Psoas muscle (tissue), 8 donors: ENCODE data around the gene CTR9. TPM values are rescaled to one million over a fixed set of nuclear protein-coding genes. Genes with fewer than 3 reads are reported as not detected.
A peak's percentile ranks its signal among the peaks of the same experiment; 100 is the strongest.

Experiments
- ATAC-seq, 4 donors: fragments of 200-7000 bp; cut with Tn5 transposase; one replicate each; pipeline ENCODE4 v1.9.1; 2020; ENCODE audit warnings: moderate library complexity in 3 of 4, mild to moderate bottlenecking in 2 of 4
- DNase-seq, 2 donors: peaks; one replicate each; pipeline ENCODE4 v3.0.0-alpha.2; 2020
- H3K27ac ChIP-seq: fragments of 200-600 bp; one replicate; pipeline ENCODE4 v1.8.0; 2022
- H3K27me3 ChIP-seq, 3 donors: fragments of 200-600 bp in 1 of 3; one replicate each; pipeline versions ENCODE4 v1.6.1 to v1.8.0; 2013 to 2022; ENCODE audit warnings: low read length in 2 of 3, mild to moderate bottlenecking in 2 of 3, moderate library complexity in 1 of 3; ENCODE audit not compliant: insufficient read depth in 3 of 3
- H3K36me3 ChIP-seq, 2 donors: fragments of 200-600 bp in 1 of 2; one replicate each; pipeline versions ENCODE4 v1.6.1 to v1.8.0; 2013 to 2022; ENCODE audit warnings: low read depth in 1 of 2, mild to moderate bottlenecking in 1 of 2, moderate library complexity in 1 of 2; ENCODE audit not compliant: insufficient read depth in 1 of 2
- H3K4me1 ChIP-seq: fragments of 200-600 bp; one replicate; pipeline ENCODE4 v1.8.0; 2022
- H3K4me3 ChIP-seq: fragments of 200-600 bp; one replicate; pipeline ENCODE4 v1.8.0; 2022; ENCODE audit warnings: mild to moderate bottlenecking
- H3K9me3 ChIP-seq: fragments of 200-600 bp; one replicate; pipeline ENCODE4 v1.8.0; 2022
- CTCF ChIP-seq: fragments of 200-600 bp; IDR thresholded peaks from one replicate; pipeline ENCODE4 v1.8.0; 2022; ENCODE audit warnings: antibody characterized with exemption
- WGBS, 3 donors: extraction: QIAGEN DNeasy Blood & Tissue Kit; methylation state at CpG; one replicate each; pipeline versions ENCODE4 v1.1.6 to v1.1.7; 2013; 5-methylcytosine and 5-hydroxymethylcytosine counted together
- intact Hi-C, 2 donors: fragments of 100-400 bp; cut with DNase I; formaldehyde crosslinking; loops; one replicate each; pipeline versions ENCODE4 v1.11.0 to v1.14.2; 2022
- polyA plus RNA-seq, 3 donors: library from polyadenylated mRNA; stranded (reverse); fragments of 200-250 nt; gene quantifications; one replicate each; pipeline ENCODE4 v1.2.3, GENCODE V29; 2013
- total RNA-seq, 4 donors: library from RNA; stranded (reverse); fragmentation: NEBNext Ultra II Directional in 2 of 4; extraction: Animal tissue kit (Norgen Biotek cat#: 25700) in 2 of 4; gene quantifications; one replicate each; pipeline versions ENCODE4 v1.2.1 to v1.2.4, GENCODE V29; 2021 to 2023
- donor health status: healthy with polysubstance abuse.
- donor health status: DM: no; HTN: no; CAD: no; lungs with moderate emphysema.
- donor health status: Bipolar disorder and iron deficiency.
- donor health status: healthy.
- donor health status: DM: yes; HTN: yes; CAD: no.
- donor health status: DM: no; HTN: no; CAD: no.
- donor health status: DM: no; HTN: no; CAD: no.
- donor health status: DM: yes; HTN: yes; CAD: no.

CTR9 gene
- total and polyA plus RNA-seq, 7 donors = 16.4 to 41.6 (median 22.4) TPM

DNA sequence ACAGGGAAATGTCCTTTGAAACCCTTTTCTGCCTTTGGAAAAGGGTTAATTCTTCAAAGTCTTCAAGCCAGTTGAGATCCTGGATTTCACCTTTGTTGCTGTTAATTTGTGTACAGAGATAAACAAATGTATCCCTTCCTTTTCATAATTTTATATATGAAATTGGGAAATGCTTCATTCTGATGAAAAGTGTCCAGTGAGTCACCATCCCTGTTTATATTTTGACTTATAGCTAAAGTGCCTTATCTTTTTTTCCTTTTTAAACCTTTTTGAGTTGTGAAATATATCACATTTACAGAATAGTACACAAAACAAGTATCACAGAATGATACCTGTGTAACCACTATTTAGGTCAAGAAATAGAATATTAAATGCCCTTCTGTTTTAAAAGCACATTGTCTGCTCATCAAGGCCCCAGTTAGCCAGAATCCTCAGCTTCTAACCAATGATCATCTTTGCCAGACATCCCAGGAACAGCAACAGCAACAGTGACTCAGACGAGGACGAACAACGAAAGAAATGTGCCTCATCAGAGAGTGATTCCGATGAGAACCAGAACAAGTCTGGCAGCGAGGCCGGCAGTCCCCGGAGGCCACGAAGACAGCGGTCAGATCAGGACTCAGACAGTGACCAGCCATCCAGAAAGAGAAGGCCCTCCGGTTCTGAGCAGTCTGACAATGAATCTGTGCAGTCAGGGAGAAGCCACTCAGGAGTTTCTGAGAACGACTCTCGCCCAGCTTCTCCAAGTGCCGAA, 27.3 kb downstream of the CTR9 start:
- Histone ChIP-seq H3K27ac (peak overlapping the region; percentile 65), H3K9me3 (no peaks in the 10 kb centered on the region), H3K4me1 (peaks cover 8% of the 10 kb centered on the region), H3K27me3 (no peaks in the 10 kb centered on the region), H3K4me3 (no peak overlapping the region), H3K36me3 (peaks cover 0 to 13% of the 10 kb centered on the region in 2 donors)
- ATAC-seq (peak; percentile 42 to 85 (median 80)), DNase-seq (peak; percentile 76 to 87)
- TF ChIP-seq CTCF = no peak
- 41 to 63% (median 45%) methylated on average over 13 of the region's 13 CpGs for WGBS, 3 donors
- intact Hi-C loops = no loop called here

DNA sequence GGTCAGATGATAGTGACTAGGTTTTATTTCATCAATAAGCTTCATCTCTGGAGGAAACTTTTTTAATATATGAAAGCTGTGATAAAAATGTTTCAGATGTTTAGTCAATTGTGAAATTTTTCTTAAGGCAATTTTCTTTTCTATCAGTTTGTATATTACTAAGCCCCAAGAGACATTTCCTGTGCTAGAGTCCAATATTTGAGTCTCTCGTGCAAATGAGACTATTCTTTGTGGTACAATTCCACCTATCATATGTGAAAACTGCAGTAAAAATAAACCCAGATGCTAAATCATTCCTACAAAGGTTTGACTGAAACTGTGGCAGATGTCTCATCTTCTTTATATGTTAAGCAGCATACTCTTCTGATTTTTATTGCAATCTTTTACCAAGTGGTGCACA, 28.0 kb downstream of the CTR9 start:
- WGBS, 3 donors = 50 to 55% (median 54%) methylated on average over 1 of the region's 1 CpG
- Histone ChIP-seq H3K4me1 (peaks cover 14% of the 10 kb centered on the region), H3K4me3 (no peak overlapping the region), H3K9me3 (no peaks in the 10 kb centered on the region), H3K27me3 (no peaks in the 10 kb centered on the region), H3K36me3 (peaks cover 0 to 9% of the 10 kb centered on the region in 2 donors), H3K27ac (peak overlapping the region; percentile 65)
- intact Hi-C loops = no loop called here
- no peak for TF ChIP-seq CTCF
- ATAC-seq (no peak), DNase-seq (no peak)

GRCh38 chr11:10780040-10780439, 29.0 kb downstream of the CTR9 start:
- no peaks in the 10 kb centered on the region for H3K27me3 ChIP-seq
- DNase-seq (no peak), ATAC-seq (no peak)
- no peak for TF ChIP-seq CTCF
- H3K36me3 ChIP-seq = peaks cover 0 to 2% of the 10 kb centered on the region in 2 donors
- H3K4me1 ChIP-seq = peaks cover 21% of the 10 kb centered on the region
- no peak overlapping the region for H3K4me3 ChIP-seq
- 95 to 100% (median 96%) methylated on average over 2 of the region's 2 CpGs for WGBS, 3 donors
- H3K9me3 ChIP-seq = no peaks in the 10 kb centered on the region
- intact Hi-C loops = no loop called here
- no peak overlapping the region for H3K27ac ChIP-seq

- H3K9me3 ChIP-seq = no peaks in the 10 kb centered on the region
- no peak overlapping the region for H3K4me3 ChIP-seq
- WGBS, 3 donors = 60 to 62% (median 60%) methylated on average over 10 of the region's 10 CpGs
- peak overlapping the region; percentile 18 for H3K27ac ChIP-seq
- intact Hi-C loops = no loop called here
- H3K36me3 ChIP-seq = no peaks in the 10 kb centered on the region
- no peaks in the 10 kb centered on the region for H3K27me3 ChIP-seq
- TF ChIP-seq CTCF = no peak
- H3K4me1 ChIP-seq = peaks cover 12% of the 10 kb centered on the region
- ATAC-seq (peak in 2 of 4 donors; percentile 21 to 43), DNase-seq (no peak)
Measured at GRCh38 chr11:10784232-10785145, 33.4 kb downstream of the CTR9 start.
